Psoas muscle (tissue), 8 donors: ENCODE data around the gene ADORA1. TPM values are rescaled to one million over a fixed set of nuclear protein-coding genes. Genes with fewer than 3 reads are reported as not detected.
A peak's percentile ranks its signal among the peaks of the same experiment; 100 is the strongest.

Experiments used
- ATAC-seq, 4 donors: fragments of 200-7000 bp; cut with Tn5 transposase; one replicate each; pipeline ENCODE4 v1.9.1; 2020; ENCODE audit warnings: moderate library complexity in 3 of 4, mild to moderate bottlenecking in 2 of 4
- DNase-seq, 2 donors: peaks; one replicate each; pipeline ENCODE4 v3.0.0-alpha.2; 2020
- H3K27ac ChIP-seq: fragments of 200-600 bp; one replicate; pipeline ENCODE4 v1.8.0; 2022
- H3K27me3 ChIP-seq, 3 donors: fragments of 200-600 bp in 1 of 3; one replicate each; pipeline versions ENCODE4 v1.6.1 to v1.8.0; 2013 to 2022; ENCODE audit warnings: low read length in 2 of 3, mild to moderate bottlenecking in 2 of 3, moderate library complexity in 1 of 3; ENCODE audit not compliant: insufficient read depth in 3 of 3
- H3K36me3 ChIP-seq, 2 donors: fragments of 200-600 bp in 1 of 2; one replicate each; pipeline versions ENCODE4 v1.6.1 to v1.8.0; 2013 to 2022; ENCODE audit warnings: low read depth in 1 of 2, mild to moderate bottlenecking in 1 of 2, moderate library complexity in 1 of 2; ENCODE audit not compliant: insufficient read depth in 1 of 2
- H3K4me1 ChIP-seq: fragments of 200-600 bp; one replicate; pipeline ENCODE4 v1.8.0; 2022
- H3K4me3 ChIP-seq: fragments of 200-600 bp; one replicate; pipeline ENCODE4 v1.8.0; 2022; ENCODE audit warnings: mild to moderate bottlenecking
- H3K9me3 ChIP-seq: fragments of 200-600 bp; one replicate; pipeline ENCODE4 v1.8.0; 2022
- WGBS, 3 donors: extraction: QIAGEN DNeasy Blood & Tissue Kit; methylation state at CpG; one replicate each; pipeline versions ENCODE4 v1.1.6 to v1.1.7; 2013; 5-methylcytosine and 5-hydroxymethylcytosine counted together
- intact Hi-C, 2 donors: fragments of 100-400 bp; cut with DNase I; formaldehyde crosslinking; loops; one replicate each; pipeline versions ENCODE4 v1.11.0 to v1.14.2; 2022
- polyA plus RNA-seq, 3 donors: library from polyadenylated mRNA; stranded (reverse); fragments of 200-250 nt; gene quantifications; one replicate each; pipeline ENCODE4 v1.2.3, GENCODE V29; 2013
- total RNA-seq, 4 donors: library from RNA; stranded (reverse); fragmentation: NEBNext Ultra II Directional in 2 of 4; extraction: Animal tissue kit (Norgen Biotek cat#: 25700) in 2 of 4; gene quantifications; one replicate each; pipeline versions ENCODE4 v1.2.1 to v1.2.4, GENCODE V29; 2021 to 2023
- TF ChIP-seq, protein P1 (sequence below): fragments of 200-600 bp; IDR thresholded peaks from one replicate; pipeline ENCODE4 v1.8.0; 2022; ENCODE audit warnings: antibody characterized with exemption
- donor health status: healthy with polysubstance abuse.
- donor health status: DM: no; HTN: no; CAD: no; lungs with moderate emphysema.
- donor health status: Bipolar disorder and iron deficiency.
- donor health status: healthy.
- donor health status: DM: yes; HTN: yes; CAD: no.
- donor health status: DM: no; HTN: no; CAD: no.
- donor health status: DM: no; HTN: no; CAD: no.
- donor health status: DM: yes; HTN: yes; CAD: no.

The ADORA1 gene
- total and polyA plus RNA-seq, 7 donors = 1.1 to 10.4 (median 1.8) TPM

DNA sequence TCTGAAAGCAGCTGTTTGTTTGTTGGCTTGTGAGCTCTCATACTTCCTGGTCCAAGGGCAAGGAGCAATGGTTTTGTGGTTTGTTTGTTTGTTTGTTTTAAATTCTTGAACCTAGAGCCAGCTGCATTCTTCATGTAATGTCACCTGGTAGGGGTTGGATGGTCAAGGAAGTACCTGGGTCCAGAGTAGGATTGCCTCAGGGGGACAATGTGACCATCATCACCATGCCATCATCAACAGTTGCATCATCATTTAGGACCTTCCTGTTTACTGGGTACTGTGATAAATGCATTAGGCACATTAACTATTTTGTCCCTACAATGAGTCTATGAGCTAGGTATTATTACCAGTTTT lies 27.0 kb upstream of the ADORA1 start:
- peak in 3 of 4 donors; percentile 30 to 50 (median 38) for ATAC-seq
- Histone ChIP-seq H3K4me1 (peaks cover 20% of the 10 kb centered on the region), H3K4me3 (no peak overlapping the region), H3K27ac (peak overlapping the region; percentile 70), H3K9me3 (peaks cover 1% of the 10 kb centered on the region), H3K36me3 (no peaks in the 10 kb centered on the region), H3K27me3 (no peaks in the 10 kb centered on the region)
- TF ChIP-seq, protein P1, sequence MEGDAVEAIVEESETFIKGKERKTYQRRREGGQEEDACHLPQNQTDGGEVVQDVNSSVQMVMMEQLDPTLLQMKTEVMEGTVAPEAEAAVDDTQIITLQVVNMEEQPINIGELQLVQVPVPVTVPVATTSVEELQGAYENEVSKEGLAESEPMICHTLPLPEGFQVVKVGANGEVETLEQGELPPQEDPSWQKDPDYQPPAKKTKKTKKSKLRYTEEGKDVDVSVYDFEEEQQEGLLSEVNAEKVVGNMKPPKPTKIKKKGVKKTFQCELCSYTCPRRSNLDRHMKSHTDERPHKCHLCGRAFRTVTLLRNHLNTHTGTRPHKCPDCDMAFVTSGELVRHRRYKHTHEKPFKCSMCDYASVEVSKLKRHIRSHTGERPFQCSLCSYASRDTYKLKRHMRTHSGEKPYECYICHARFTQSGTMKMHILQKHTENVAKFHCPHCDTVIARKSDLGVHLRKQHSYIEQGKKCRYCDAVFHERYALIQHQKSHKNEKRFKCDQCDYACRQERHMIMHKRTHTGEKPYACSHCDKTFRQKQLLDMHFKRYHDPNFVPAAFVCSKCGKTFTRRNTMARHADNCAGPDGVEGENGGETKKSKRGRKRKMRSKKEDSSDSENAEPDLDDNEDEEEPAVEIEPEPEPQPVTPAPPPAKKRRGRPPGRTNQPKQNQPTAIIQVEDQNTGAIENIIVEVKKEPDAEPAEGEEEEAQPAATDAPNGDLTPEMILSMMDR = no peak
- intact Hi-C loops = no loop called here
- no peak for DNase-seq

DNA sequence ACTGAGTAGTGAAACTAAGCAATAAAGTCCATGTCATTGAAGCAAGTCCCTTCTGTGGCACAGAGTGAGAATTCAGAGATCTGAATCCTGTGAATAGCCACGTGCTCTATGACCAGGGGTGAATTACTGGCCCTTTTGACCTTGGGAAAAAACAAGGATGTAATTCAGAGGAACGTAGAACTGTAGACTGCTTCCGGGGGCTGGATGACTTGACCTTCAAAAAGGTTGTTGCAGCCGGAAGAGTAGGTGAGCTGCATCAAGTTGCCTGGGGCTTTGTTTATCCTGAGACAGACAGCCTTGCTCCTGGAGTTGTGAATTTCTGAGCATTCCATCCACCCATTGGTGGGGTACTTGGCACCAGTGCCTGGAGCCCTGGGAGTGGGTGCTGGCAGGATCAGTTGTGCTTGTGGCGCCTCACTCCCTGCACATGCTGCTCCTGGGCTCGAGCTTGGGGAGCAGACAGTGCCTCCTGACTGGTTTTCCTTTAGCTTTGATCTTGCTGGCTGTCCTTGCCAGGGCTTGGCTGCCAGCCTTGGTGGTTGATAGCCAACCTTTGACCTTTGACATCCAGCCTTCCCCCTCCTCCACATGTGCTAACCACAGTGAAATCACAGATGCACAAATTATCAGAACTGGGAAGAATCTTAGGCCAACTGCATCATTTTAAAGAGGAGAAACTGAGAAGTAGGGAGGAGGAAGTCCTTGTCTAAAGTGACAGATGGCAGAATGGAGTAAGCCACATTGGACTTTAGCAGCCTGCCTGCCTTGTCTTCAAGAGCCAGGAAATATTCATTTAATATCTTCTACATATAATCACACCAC lies 25.5 kb upstream of the ADORA1 start:
- TF ChIP-seq, protein P1 = no peak
- Histone ChIP-seq H3K9me3 (no peaks in the 10 kb centered on the region), H3K27ac (no peak overlapping the region), H3K27me3 (no peaks in the 10 kb centered on the region), H3K4me1 (peaks cover 20% of the 10 kb centered on the region), H3K36me3 (no peaks in the 10 kb centered on the region), H3K4me3 (no peak overlapping the region)
- ATAC-seq = no peak
- intact Hi-C loops = no loop called here
- no peak for DNase-seq
- 71 to 79% (median 76%) methylated on average over 6 of the region's 6 CpGs for WGBS, 3 donors

DNA sequence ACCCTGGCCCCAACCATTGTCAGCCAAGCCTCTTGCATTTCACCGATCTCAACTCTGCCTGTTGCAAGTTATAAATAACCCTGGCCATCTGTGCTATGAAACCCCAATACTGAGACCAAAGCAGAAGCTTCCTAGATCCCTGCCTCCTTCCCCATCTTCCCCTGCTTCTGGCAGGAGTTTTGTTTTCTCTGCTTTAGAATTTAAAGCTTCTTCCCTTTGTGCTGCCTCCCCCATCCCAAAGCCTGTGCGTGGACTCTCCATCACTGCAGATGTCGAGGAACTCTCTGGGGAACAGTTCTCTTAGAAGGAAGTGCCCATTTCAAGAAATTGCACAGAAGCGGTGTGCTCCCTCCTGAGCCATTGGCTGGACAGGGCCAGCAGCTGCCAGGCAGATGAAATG lies 24.3 kb upstream of the ADORA1 start:
- H3K4me3 ChIP-seq = no peak overlapping the region
- H3K4me1 ChIP-seq = peaks cover 16% of the 10 kb centered on the region
- ATAC-seq = no peak
- H3K27me3 ChIP-seq = no peaks in the 10 kb centered on the region
- DNase-seq = no peak
- no peak overlapping the region for H3K27ac ChIP-seq
- intact Hi-C loops = no loop called here
- 32 to 47% (median 40%) methylated on average over 4 of the region's 4 CpGs for WGBS, 3 donors
- TF ChIP-seq, protein P1 = no peak
- H3K36me3 ChIP-seq = no peaks in the 10 kb centered on the region
- no peaks in the 10 kb centered on the region for H3K9me3 ChIP-seq

DNA sequence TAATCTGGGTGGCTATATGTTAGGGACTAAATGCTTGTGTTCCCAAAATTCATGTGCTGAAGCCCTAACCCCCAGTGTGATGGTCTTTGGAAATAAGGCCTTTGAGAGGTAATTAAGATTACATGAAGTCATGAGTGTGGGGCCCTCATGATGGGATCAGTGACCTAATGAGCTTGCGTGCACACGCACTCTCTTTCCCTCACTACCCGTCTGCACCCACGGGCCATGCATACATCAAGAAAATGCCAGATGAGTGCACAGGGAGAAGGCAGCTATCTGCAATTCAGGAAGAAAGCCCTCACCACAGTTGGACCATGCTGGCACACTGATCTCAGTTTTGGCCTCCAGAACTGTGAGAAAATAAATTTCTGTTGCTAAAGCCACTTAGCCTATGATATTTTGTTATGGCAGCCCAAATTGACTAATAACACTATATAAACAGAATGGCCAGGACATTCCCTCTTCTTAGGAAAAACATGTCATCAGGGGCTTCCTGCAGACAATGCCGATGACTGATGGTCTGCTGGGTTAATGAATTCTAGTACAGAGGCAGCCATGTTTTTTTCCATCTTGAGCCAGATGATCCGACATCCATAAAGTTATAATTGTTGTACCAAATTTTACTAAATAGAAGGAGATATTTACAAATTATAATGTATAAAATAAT lies 23.6 kb upstream of the ADORA1 start:
- TF ChIP-seq, protein P1 = no peak
- H3K27me3 ChIP-seq = no peaks in the 10 kb centered on the region
- no peak overlapping the region for H3K27ac ChIP-seq
- H3K36me3 ChIP-seq = no peaks in the 10 kb centered on the region
- no peak overlapping the region for H3K4me3 ChIP-seq
- H3K4me1 ChIP-seq = peaks cover 8% of the 10 kb centered on the region
- no peaks in the 10 kb centered on the region for H3K9me3 ChIP-seq
- ATAC-seq (no peak), DNase-seq (no peak)
- 87 to 94% (median 89%) methylated on average over 6 of the region's 6 CpGs for WGBS, 3 donors
- intact Hi-C loops = no loop called here
